PC-9 (cell line): ENCODE measurements around the gene WDR5. TPM values are rescaled to one million over a fixed set of nuclear protein-coding genes. Genes with fewer than 3 reads are reported as not detected.

ENCODE experiments used
- BruUV-seq: library from RNA; stranded (reverse); fragments of 400-500 nt; replicated peaks from 2 replicates; lab custom pipeline; 2021; lab: Mats Ljungman, UMichigan
- CTCF ChIA-PET: fragments of 300-600 bp; sonication (Branson Sonifier 250); formaldehyde crosslinking; loops from one replicate; lab custom pipeline; 2022; ENCODE audit warnings: antibody characterized with exemption; lab: Charles Lee
- POLR2A ChIA-PET: fragments of 300-600 bp; sonication (Branson Sonifier 250); formaldehyde crosslinking; loops from one replicate; lab custom pipeline; 2022; ENCODE audit warnings: antibody characterized with exemption; ENCODE audit not compliant: unreplicated experiment; lab: Charles Lee
- DNase-seq, 2 experiments: peaks; one replicate each; pipeline versions ENCODE4 v3.0.0 to v3.0.0-alpha.2; 2015 to 2022; ENCODE audit warnings: mixed read lengths in 1 of 2
- H2AFZ ChIP-seq: fragments of 200-600 bp; sonication (generic); 2 replicates; pipeline ENCODE4 v1.8.1; 2017; ENCODE audit warnings: antibody characterized with exemption
- H3F3A ChIP-seq: fragments of 200-600 bp; sonication (generic); 2 replicates; pipeline ENCODE4 v1.8.1; 2017; ENCODE audit warnings: antibody characterized with exemption, mild to moderate bottlenecking, low read depth; ENCODE audit not compliant: insufficient read depth
- H3K27ac ChIP-seq: fragments of 200-600 bp; sonication (generic); 2 replicates; pipeline ENCODE4 v1.6.1; 2016; ENCODE audit warnings: mixed run types
- H3K27me3 ChIP-seq: fragments of 200-600 bp; sonication (generic); 2 replicates; pipeline ENCODE4 v1.6.1; 2016; ENCODE audit warnings: low read depth, mixed run types; ENCODE audit not compliant: insufficient read depth
- H3K36me3 ChIP-seq: fragments of 200-600 bp; sonication (generic); 2 replicates; pipeline ENCODE4 v1.6.1; 2016; ENCODE audit warnings: low read depth, mixed run types
- H3K4me1 ChIP-seq: fragments of 200-600 bp; sonication (generic); replicated peaks from 2 replicates; pipeline ENCODE4 v1.6.1; 2016; ENCODE audit warnings: mixed run types; ENCODE audit not compliant: insufficient read depth
- H3K4me2 ChIP-seq: fragments of 200-600 bp; sonication (generic); 2 replicates; pipeline ENCODE4 v1.6.1; 2017; ENCODE audit warnings: mixed run types
- H3K4me3 ChIP-seq: fragments of 200-600 bp; sonication (generic); 2 replicates; pipeline ENCODE4 v1.6.1; 2016; ENCODE audit warnings: mixed run types
- H3K79me2 ChIP-seq: fragments of 200-600 bp; sonication (generic); 2 replicates; pipeline ENCODE4 v1.6.1; 2017; ENCODE audit warnings: low read depth, mixed run types
- H3K9me2 ChIP-seq: fragments of 200-600 bp; sonication (generic); 2 replicates; pipeline ENCODE4 v1.8.1; 2017; ENCODE audit warnings: mild to moderate bottlenecking; ENCODE audit not compliant: insufficient read depth
- H3K9me3 ChIP-seq: fragments of 200-600 bp; sonication (generic); 2 replicates; pipeline ENCODE4 v1.8.1; 2016; ENCODE audit warnings: low read depth; ENCODE audit not compliant: insufficient read depth
- H4K20me1 ChIP-seq: fragments of 200-600 bp; sonication (generic); 2 replicates; pipeline ENCODE4 v1.8.1; 2017; ENCODE audit not compliant: insufficient read depth
- CTCF ChIP-seq: fragments of 200-600 bp; sonication (generic); conservative IDR thresholded peaks from 2 replicates; pipeline ENCODE4 v1.6.1; 2017; ENCODE audit warnings: mixed run types, antibody characterized with exemption, mild to moderate bottlenecking, moderate library complexity
- EZH2 ChIP-seq: fragments of 200-600 bp; sonication (generic); IDR thresholded peaks from 2 replicates; pipeline ENCODE4 v1.8.0; 2017; ENCODE audit warnings: antibody characterized with exemption, low read depth
- intact Hi-C: fragments of 100-400 bp; cut with micrococcal nuclease; formaldehyde crosslinking; loops from one replicate; pipeline ENCODE4 v1.10.0; 2022; ENCODE audit not compliant: unreplicated experiment
- total RNA-seq: library from RNA; stranded (reverse); gene quantifications from 2 replicates; pipeline ENCODE4 v1.2.3, GENCODE V29; 2021

The WDR5 gene
- total RNA-seq, 1 experiment from 2014 or later, result 53.4 TPM

- POLR2A ChIA-PET, result interaction anchor here (0.6 kb wide), 1 partner anchor 19 kb away, joined by 4 read pairs; no protein-coding TSS in a partner anchor
- CTCF ChIA-PET, result no interaction called here
- intact Hi-C loops, result no loop called here
Observed at GRCh38 chr9:134204041-134204440, 68.2 kb downstream of the WDR5 start.

GRCh38 chr9:134204991-134205578 lies 69.2 kb downstream of the WDR5 start:
- H3K4me3 ChIP-seq, result no peak overlapping the region
- no peaks in the 10 kb centered on the region for H3K36me3 ChIP-seq
- no peak for DNase-seq
- no peak overlapping the region for H3K27ac ChIP-seq
- no peaks in the 10 kb centered on the region for H3F3A ChIP-seq
- ChIA-PET POLR2A (no interaction called here), CTCF (interaction anchor here (0.5 kb wide), 1 partner anchor 10 kb away, joined by 5 read pairs; no protein-coding TSS in a partner anchor)
- H3K27me3 ChIP-seq, result peaks cover 38% of the 10 kb centered on the region
- intact Hi-C loops, result no loop called here
- H3K79me2 ChIP-seq, result no peaks in the 10 kb centered on the region
- H3K4me2 ChIP-seq, result no peak overlapping the region
- no peaks in the 10 kb centered on the region for H3K4me1 ChIP-seq
- BruUV-seq, result no TSS peak
- H3K9me2 ChIP-seq, result no peaks in the 10 kb centered on the region
- TF ChIP-seq CTCF (no peak), EZH2 (no peak)
- no peak overlapping the region for H2AFZ ChIP-seq
- no peaks in the 10 kb centered on the region for H4K20me1 ChIP-seq
- H3K9me3 ChIP-seq, result no peaks in the 10 kb centered on the region

More at GRCh38 chr9:134204041-134204440, 68.2 kb downstream of the WDR5 start:
- no peak overlapping the region for H3K4me2 ChIP-seq
- no peak overlapping the region for H3K4me3 ChIP-seq
- no peak overlapping the region for H2AFZ ChIP-seq
- H4K20me1 ChIP-seq, result no peaks in the 10 kb centered on the region
- H3K4me1 ChIP-seq, result no peaks in the 10 kb centered on the region
- no peaks in the 10 kb centered on the region for H3K9me3 ChIP-seq
- BruUV-seq, result no TSS peak
- peaks cover 38% of the 10 kb centered on the region for H3K27me3 ChIP-seq
- no peak overlapping the region for H3K27ac ChIP-seq
- H3F3A ChIP-seq, result no peaks in the 10 kb centered on the region
- no peaks in the 10 kb centered on the region for H3K36me3 ChIP-seq
- H3K9me2 ChIP-seq, result no peaks in the 10 kb centered on the region
- H3K79me2 ChIP-seq, result no peaks in the 10 kb centered on the region
- no peak for TF ChIP-seq EZH2
- no peak for TF ChIP-seq CTCF
- no peak for DNase-seq

- H2AFZ ChIP-seq, result no peak overlapping the region
- CTCF ChIA-PET, result no interaction called here
- POLR2A ChIA-PET, result no interaction called here
- H3F3A ChIP-seq, result no peaks in the 10 kb centered on the region
- TF ChIP-seq CTCF (no peak), EZH2 (no peak)
- no peaks in the 10 kb centered on the region for H3K36me3 ChIP-seq
- DNase-seq, result no peak
- no TSS peak for BruUV-seq
- no peak overlapping the region for H3K4me2 ChIP-seq
- H3K9me2 ChIP-seq, result no peaks in the 10 kb centered on the region
- no peaks in the 10 kb centered on the region for H3K4me1 ChIP-seq
- H3K4me3 ChIP-seq, result no peak overlapping the region
- H3K79me2 ChIP-seq, result no peaks in the 10 kb centered on the region
- no peak overlapping the region for H3K27ac ChIP-seq
- no peaks in the 10 kb centered on the region for H3K9me3 ChIP-seq
- H4K20me1 ChIP-seq, result no peaks in the 10 kb centered on the region
- intact Hi-C loops, result no loop called here
- H3K27me3 ChIP-seq, result peaks cover 38% of the 10 kb centered on the region
Observed at GRCh38 chr9:134205672-134206310, 69.9 kb downstream of the WDR5 start.
